ENCODE measurements around the gene SLC44A5.

- TF ChIP-seq CTCF (IDR thresholded peaks at IDR 0.05): no peak
- TF ChIP-seq POLR2A (IDR thresholded peaks at IDR 0.05): no peak
Observed at GRCh38 chr1:75258351-75258750, 352.6 kb downstream of the SLC44A5 start.
